H1 (cell line): ENCODE data around the gene ADTRP.

ENCODE experiments used
- EZH2 ChIP-seq: fragments of 200-600 bp; sonication (generic); IDR thresholded peaks from 2 replicates; pipeline ENCODE4 v1.7.1; 2012; ENCODE audit warnings: low read depth, mild to moderate bottlenecking, moderate library complexity, low read length, inconsistent platforms; ENCODE audit not compliant: severe bottlenecking
- RAD21 ChIP-seq, 2 experiments: IDR thresholded peaks in 1 of 2; conservative IDR thresholded peaks in 1 of 2; 2 replicates each; pipeline ENCODE4 v1.6.1; 2011; ENCODE audit warnings: low read depth in 2 of 2, low read length in 2 of 2, improper control_type of control experiment in 1 of 2, inconsistent platforms in 1 of 2, mild to moderate bottlenecking in 1 of 2, moderate library complexity in 1 of 2
- RFX5 ChIP-seq: IDR thresholded peaks from 2 replicates; pipeline ENCODE4 v1.6.1; 2011; ENCODE audit warnings: low read depth, low read length, improper control_type of control experiment, borderline replicate concordance
- SP2 ChIP-seq: IDR thresholded peaks from 2 replicates; pipeline ENCODE4 v1.6.1; 2012; ENCODE audit warnings: mild to moderate bottlenecking, low read length, inconsistent platforms
- TCF12 ChIP-seq: IDR thresholded peaks from 2 replicates; pipeline ENCODE4 v1.6.1; 2011; ENCODE audit warnings: low read depth, mild to moderate bottlenecking, low read length
- YY1 ChIP-seq: IDR thresholded peaks from 2 replicates; pipeline ENCODE4 v1.6.1; 2011; ENCODE audit warnings: low read depth, mild to moderate bottlenecking, low read length
- TF ChIP-seq, protein P1 (sequence below), 3 experiments: IDR thresholded peaks; 1 replicate in 2 of 3; 2 replicates in 1 of 3; pipeline versions ENCODE4 v1.5.1 to v1.6.1; 2011; ENCODE audit warnings: low read length in 3 of 3, mild to moderate bottlenecking in 3 of 3, inconsistent platforms in 2 of 3, low read depth in 1 of 3, moderate library complexity in 1 of 3; ENCODE audit not compliant: insufficient read depth in 1 of 3; ENCODE audit errors: control extremely low read depth in 1 of 3

DNA sequence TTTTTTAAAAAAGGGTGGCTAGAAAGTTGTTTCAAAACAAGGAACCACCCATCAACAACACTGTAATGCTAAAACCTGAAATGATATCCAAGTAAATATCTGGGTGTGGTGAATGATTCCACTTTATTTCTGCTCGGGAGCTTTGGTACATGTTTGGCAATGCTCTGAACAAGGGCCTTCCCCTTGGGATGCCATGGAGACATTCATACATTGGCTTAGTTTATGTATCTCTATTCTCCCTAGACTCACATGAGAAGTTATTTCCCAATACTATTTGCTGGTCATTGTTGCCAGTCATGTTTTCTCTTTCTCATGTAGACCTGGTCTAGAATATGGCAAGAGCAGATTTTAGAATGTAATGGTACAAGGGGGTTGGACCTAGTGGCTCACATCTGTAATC is 22.9 kb downstream of the ADTRP start:
- TF ChIP-seq TCF12 (no peak), SP2 (no peak), RFX5 (no peak), RAD21 (IDR thresholded peaks at IDR 0.05 in 1 of 2, conservative IDR thresholded peaks at IDR 0.05 in 1 of 2; ENCODE audit: low read depth in 2 of 2, low read length in 2 of 2) (no peak), EZH2 (no peak), YY1 (no peak)
- TF ChIP-seq, protein P1, sequence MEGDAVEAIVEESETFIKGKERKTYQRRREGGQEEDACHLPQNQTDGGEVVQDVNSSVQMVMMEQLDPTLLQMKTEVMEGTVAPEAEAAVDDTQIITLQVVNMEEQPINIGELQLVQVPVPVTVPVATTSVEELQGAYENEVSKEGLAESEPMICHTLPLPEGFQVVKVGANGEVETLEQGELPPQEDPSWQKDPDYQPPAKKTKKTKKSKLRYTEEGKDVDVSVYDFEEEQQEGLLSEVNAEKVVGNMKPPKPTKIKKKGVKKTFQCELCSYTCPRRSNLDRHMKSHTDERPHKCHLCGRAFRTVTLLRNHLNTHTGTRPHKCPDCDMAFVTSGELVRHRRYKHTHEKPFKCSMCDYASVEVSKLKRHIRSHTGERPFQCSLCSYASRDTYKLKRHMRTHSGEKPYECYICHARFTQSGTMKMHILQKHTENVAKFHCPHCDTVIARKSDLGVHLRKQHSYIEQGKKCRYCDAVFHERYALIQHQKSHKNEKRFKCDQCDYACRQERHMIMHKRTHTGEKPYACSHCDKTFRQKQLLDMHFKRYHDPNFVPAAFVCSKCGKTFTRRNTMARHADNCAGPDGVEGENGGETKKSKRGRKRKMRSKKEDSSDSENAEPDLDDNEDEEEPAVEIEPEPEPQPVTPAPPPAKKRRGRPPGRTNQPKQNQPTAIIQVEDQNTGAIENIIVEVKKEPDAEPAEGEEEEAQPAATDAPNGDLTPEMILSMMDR (IDR thresholded peaks at IDR 0.05; ENCODE audit: control extremely low read depth in 1 of 3, insufficient read depth in 1 of 3, low read depth in 1 of 3, low read length in 3 of 3): no peak
